SU-DHL-6 (cell line): ENCODE measurements around the gene KATNB1.

Experiments used
- H2AFZ ChIP-seq: fragments of 200-600 bp; sonication (generic); 2 replicates; pipeline ENCODE4 v1.6.1; 2014; ENCODE audit warnings: low read depth, mild to moderate bottlenecking, moderate library complexity, mixed read lengths, antibody characterized with exemption, low read length; ENCODE audit not compliant: severe bottlenecking
- H3F3A ChIP-seq: fragments of 200-600 bp; shearing (Covaris generic); 2 replicates; pipeline ENCODE4 v1.6.0; 2016; ENCODE audit warnings: antibody characterized with exemption, mild to moderate bottlenecking; ENCODE audit not compliant: insufficient read depth
- H3K27ac ChIP-seq: fragments of 200-600 bp; sonication (generic); 2 replicates; pipeline ENCODE4 v1.5.1; 2016; ENCODE audit warnings: low read depth, mild to moderate bottlenecking, low read length, moderate library complexity, mixed read lengths
- H3K27me3 ChIP-seq: fragments of 200-600 bp; sonication (generic), shearing (Covaris generic); 2 replicates; pipeline ENCODE4 v1.6.0; 2014; ENCODE audit warnings: mild to moderate bottlenecking, low read length
- H3K36me3 ChIP-seq: fragments of 200-600 bp; sonication (generic); 2 replicates; pipeline ENCODE4 v1.6.1; 2014; ENCODE audit warnings: mild to moderate bottlenecking, low read length, mixed read lengths
- H3K4me2 ChIP-seq: fragments of 300-600, 200-600 bp; shearing (Covaris generic), sonication (generic); 2 replicates; pipeline ENCODE4 v1.6.0; 2014; ENCODE audit warnings: low read length, low read depth, mild to moderate bottlenecking; ENCODE audit not compliant: poor library complexity, severe bottlenecking
- H3K4me3 ChIP-seq: fragments of 200-600 bp; sonication (generic); 2 replicates; pipeline ENCODE4 v1.5.1; 2014; ENCODE audit warnings: antibody characterized with exemption, low read length, mild to moderate bottlenecking, mixed read lengths; ENCODE audit not compliant: insufficient read depth, poor library complexity, severe bottlenecking
- H3K79me2 ChIP-seq: fragments of 200-600 bp; sonication (generic); 2 replicates; pipeline ENCODE4 v1.6.1; 2014; ENCODE audit warnings: mild to moderate bottlenecking, low read length, moderate library complexity; ENCODE audit not compliant: insufficient read depth
- H3K9ac ChIP-seq: fragments of 200-600 bp; sonication (generic); 2 replicates; pipeline ENCODE4 v1.7.0; 2014; ENCODE audit warnings: mild to moderate bottlenecking, low read length
- H3K9me2 ChIP-seq: fragments of 200-600 bp; sonication (generic); replicated peaks from 2 replicates; pipeline ENCODE4 v1.6.1; 2014; ENCODE audit warnings: low read length; ENCODE audit not compliant: insufficient read depth
- H3K9me3 ChIP-seq: fragments of 200-600 bp; sonication (generic); 2 replicates; pipeline ENCODE4 v1.6.1; 2014; ENCODE audit warnings: low read length, mixed read lengths; ENCODE audit not compliant: insufficient read depth
- H4K20me1 ChIP-seq: fragments of 200-600 bp; sonication (generic); 2 replicates; pipeline ENCODE4 v1.6.1; 2014; ENCODE audit warnings: low read depth, mild to moderate bottlenecking, antibody characterized with exemption, low read length, moderate library complexity, mixed read lengths
- EZH2phosphoT487 ChIP-seq: fragments of 200-600 bp; sonication (generic), shearing (Covaris generic); conservative IDR thresholded peaks from 2 replicates; pipeline ENCODE4 v1.6.1; 2018; ENCODE audit warnings: mild to moderate bottlenecking, antibody characterized with exemption, low read length, moderate library complexity, mixed read lengths
- TF ChIP-seq, protein P1 (sequence below): fragments of 200-600 bp; sonication (generic); IDR thresholded peaks from one replicate; pipeline ENCODE4 v1.5.1; 2017; ENCODE audit warnings: antibody characterized with exemption, mild to moderate bottlenecking, low read length, moderate library complexity; ENCODE audit not compliant: insufficient read depth, poor library complexity, severe bottlenecking

The KATNB1 gene

DNA sequence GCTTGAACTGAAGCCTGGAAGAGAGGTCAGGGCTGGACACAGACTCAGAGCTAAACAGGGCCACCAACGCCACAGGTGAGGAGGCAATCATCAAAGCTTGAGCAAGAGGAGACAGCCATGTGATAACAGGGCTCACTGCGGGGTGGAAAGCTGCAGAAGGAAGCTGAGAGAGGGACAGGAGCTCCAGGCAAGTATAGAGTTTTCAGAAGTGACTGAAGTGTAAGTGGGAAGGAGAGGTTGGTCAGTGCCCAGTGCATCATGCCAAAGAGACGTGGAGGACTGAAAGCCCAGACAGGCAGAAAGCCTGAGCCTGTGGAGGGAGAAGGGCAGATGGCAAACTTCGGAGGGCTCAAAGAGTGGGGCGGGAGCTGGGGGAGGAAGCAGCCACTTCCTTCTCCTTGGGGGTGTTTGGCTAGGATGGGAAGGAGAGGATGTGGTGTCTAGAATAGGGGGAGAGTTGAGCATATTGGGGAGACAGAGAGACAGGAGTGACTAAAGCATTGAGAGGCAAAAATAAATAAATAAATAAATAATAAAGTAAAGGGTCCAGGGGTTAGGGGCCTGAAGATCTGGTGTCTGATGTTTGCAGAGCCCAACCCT lies 64.1 kb downstream of the KATNB1 start:
- Histone ChIP-seq H3F3A (no peaks in the 10 kb centered on the region), H4K20me1 (no peaks in the 10 kb centered on the region), H3K9ac (no peak overlapping the region), H3K9me3 (no peaks in the 10 kb centered on the region), H3K27me3 (no peaks in the 10 kb centered on the region), H3K4me2 (no peak overlapping the region), H2AFZ (no peak overlapping the region), H3K79me2 (no peaks in the 10 kb centered on the region), H3K4me3 (no peak overlapping the region), H3K27ac (no peak overlapping the region), H3K36me3 (no peaks in the 10 kb centered on the region), H3K9me2 (no peaks in the 10 kb centered on the region)
- TF ChIP-seq, protein P1, sequence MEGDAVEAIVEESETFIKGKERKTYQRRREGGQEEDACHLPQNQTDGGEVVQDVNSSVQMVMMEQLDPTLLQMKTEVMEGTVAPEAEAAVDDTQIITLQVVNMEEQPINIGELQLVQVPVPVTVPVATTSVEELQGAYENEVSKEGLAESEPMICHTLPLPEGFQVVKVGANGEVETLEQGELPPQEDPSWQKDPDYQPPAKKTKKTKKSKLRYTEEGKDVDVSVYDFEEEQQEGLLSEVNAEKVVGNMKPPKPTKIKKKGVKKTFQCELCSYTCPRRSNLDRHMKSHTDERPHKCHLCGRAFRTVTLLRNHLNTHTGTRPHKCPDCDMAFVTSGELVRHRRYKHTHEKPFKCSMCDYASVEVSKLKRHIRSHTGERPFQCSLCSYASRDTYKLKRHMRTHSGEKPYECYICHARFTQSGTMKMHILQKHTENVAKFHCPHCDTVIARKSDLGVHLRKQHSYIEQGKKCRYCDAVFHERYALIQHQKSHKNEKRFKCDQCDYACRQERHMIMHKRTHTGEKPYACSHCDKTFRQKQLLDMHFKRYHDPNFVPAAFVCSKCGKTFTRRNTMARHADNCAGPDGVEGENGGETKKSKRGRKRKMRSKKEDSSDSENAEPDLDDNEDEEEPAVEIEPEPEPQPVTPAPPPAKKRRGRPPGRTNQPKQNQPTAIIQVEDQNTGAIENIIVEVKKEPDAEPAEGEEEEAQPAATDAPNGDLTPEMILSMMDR = no peak
- TF ChIP-seq EZH2phosphoT487 = no peak

DNA sequence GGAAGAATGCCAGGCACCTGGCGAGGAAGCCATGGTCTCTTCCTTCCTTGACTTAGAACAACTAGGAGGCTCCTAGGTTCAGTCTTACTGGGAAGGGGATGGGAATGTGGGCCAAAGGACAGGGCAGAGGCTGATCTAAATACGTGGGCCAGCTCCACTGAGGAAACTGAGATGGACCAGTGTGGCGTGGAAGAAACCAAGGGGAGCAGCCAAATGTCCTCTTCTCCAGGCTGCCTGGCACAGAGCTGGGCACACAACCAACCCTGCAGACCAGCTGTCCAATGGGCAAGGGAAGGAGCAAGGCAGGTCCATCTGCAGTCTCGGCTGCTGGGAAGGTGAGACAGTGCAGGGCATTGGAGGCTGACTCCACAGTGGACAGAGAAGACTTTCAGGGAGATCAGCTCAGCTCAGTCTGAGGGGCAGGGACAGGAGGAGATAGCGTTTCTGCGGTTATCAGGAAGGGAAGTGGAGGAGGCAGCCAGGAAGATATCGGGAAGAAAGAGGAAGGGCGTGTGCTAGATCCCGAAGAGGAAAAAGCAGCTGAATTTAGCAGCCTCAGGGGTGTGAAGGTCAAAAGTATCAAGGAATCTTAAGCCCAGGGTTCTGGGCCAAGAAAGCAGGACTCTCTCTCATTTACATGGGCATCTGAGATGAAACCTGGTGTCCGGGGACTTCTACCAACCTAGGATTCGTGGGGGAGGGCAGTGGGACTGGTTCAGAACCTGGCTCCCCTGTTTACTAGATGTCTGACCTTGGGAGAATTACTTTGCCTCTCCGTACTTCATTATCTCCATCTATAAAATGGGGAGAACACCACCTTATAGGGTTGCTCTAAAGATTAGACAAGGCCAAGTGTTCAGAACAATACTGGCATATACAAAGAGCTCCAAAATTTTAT lies 64.9 kb downstream of the KATNB1 start:
- Histone ChIP-seq H3K36me3 (no peaks in the 10 kb centered on the region), H3K27me3 (no peaks in the 10 kb centered on the region), H3K9me2 (no peaks in the 10 kb centered on the region), H3K9ac (no peak overlapping the region), H3K9me3 (no peaks in the 10 kb centered on the region), H3F3A (no peaks in the 10 kb centered on the region), H3K79me2 (no peaks in the 10 kb centered on the region), H3K4me3 (no peak overlapping the region), H3K27ac (no peak overlapping the region), H2AFZ (no peak overlapping the region), H4K20me1 (no peaks in the 10 kb centered on the region), H3K4me2 (no peak overlapping the region)
- no peak for TF ChIP-seq EZH2phosphoT487
- TF ChIP-seq, protein P1 = no peak

DNA sequence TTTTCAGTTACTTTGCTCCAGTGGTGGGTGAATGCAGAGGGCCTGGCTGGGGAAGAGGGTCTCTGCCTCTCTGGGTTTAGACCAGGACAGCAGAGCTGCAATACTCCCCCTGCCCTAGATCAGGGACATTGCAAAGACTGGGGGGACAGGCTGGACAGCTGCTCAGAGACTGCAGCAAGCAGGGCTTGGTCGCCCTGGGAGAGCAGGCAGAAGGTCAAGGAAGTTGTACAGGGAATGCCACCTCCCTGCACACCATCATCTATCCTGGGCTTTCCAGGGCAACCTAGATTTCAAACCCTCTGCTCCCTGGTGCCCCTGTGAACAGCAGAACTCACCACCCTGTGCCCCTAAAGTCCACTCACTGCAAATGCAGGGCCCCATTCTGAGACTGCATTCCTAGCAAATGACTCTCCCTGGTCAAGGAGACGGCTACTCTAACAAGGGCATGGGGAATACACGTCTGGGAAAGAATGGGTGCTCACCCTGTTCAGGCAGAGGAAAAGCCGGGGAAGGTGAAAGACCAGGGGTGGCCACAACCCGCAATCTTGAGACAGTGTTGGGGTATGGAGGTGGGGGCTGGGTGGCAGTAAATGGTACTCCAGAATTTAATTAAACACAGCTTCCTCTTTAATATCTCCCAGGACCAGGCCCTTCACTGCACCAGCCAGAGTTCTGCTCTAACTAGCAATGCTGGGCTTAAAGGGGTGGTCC lies 65.7 kb downstream of the KATNB1 start:
- Histone ChIP-seq H3K36me3 (no peaks in the 10 kb centered on the region), H3K4me2 (no peak overlapping the region), H3K9me3 (no peaks in the 10 kb centered on the region), H2AFZ (no peak overlapping the region), H3K9me2 (no peaks in the 10 kb centered on the region), H3K4me3 (no peak overlapping the region), H3K27ac (no peak overlapping the region), H3K27me3 (no peaks in the 10 kb centered on the region), H4K20me1 (no peaks in the 10 kb centered on the region), H3F3A (no peaks in the 10 kb centered on the region), H3K9ac (no peak overlapping the region), H3K79me2 (no peaks in the 10 kb centered on the region)
- TF ChIP-seq EZH2phosphoT487 = no peak
- TF ChIP-seq, protein P1 = no peak
